Liver (tissue), 3 donors: Measurements from ENCODE around the gene NYAP1.

Experiments
- RAD21 ChIP-seq, 2 donors: IDR thresholded peaks; 2 replicates each; pipeline ENCODE4 v1.6.1; 2016; ENCODE audit warnings: antibody characterized with exemption in 2 of 2, mild to moderate bottlenecking in 2 of 2
- YY1 ChIP-seq: IDR thresholded peaks from 2 replicates; pipeline ENCODE4 v1.6.1; 2016; ENCODE audit warnings: antibody characterized with exemption, mild to moderate bottlenecking
- TF ChIP-seq, protein P1 (sequence below): fragments of 150-350 bp; IDR thresholded peaks from 2 replicates; pipeline ENCODE4 v1.5.1; 2017; ENCODE audit warnings: improper control_type of control experiment, low read depth, low read length; ENCODE audit not compliant: missing input control
- donor health status: healthy.
- donor health status: healthy.

DNA sequence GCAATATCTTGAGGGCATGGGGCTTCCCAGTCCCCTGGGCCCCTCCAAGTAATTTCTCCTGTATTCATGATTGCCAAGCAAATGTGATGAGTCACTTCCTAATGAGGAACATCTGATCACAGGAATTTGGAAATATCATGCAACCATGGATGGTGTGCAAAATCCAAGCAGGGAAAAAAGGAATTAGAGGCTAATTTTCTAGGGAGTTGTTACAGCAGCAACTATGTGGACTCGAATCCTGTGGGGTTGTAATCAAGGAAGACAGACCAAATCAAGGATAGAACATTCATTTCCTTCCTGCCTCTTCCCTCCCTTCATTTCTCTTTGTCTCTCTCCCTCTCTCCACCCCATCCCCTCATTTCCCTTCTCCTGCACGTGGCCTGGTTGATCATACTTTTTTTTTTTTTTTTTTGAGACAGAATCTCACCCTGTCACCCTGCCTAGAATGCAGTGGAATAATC is 31.4 kb downstream of the NYAP1 start:
- no peak for TF ChIP-seq YY1
- TF ChIP-seq, protein P1, sequence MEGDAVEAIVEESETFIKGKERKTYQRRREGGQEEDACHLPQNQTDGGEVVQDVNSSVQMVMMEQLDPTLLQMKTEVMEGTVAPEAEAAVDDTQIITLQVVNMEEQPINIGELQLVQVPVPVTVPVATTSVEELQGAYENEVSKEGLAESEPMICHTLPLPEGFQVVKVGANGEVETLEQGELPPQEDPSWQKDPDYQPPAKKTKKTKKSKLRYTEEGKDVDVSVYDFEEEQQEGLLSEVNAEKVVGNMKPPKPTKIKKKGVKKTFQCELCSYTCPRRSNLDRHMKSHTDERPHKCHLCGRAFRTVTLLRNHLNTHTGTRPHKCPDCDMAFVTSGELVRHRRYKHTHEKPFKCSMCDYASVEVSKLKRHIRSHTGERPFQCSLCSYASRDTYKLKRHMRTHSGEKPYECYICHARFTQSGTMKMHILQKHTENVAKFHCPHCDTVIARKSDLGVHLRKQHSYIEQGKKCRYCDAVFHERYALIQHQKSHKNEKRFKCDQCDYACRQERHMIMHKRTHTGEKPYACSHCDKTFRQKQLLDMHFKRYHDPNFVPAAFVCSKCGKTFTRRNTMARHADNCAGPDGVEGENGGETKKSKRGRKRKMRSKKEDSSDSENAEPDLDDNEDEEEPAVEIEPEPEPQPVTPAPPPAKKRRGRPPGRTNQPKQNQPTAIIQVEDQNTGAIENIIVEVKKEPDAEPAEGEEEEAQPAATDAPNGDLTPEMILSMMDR = no peak
- no peak for TF ChIP-seq RAD21 (IDR thresholded peaks at IDR 0.05)
